Measurements from ENCODE around the gene GALE.
"Not testable (repeated sequence)": the region's sequence is repeated elsewhere in the genome, so short reads cannot be mapped to it uniquely, and the experiment has no call there.

The GALE gene

GRCh38 chr1:23807453-23807852 is 6.9 kb upstream of the GALE start:
- no peak for DNase-seq

GRCh38 chr1:23806280-23806679 is 5.7 kb upstream of the GALE start:
- no peak for DNase-seq

- no peak for DNase-seq
Measured at GRCh38 chr1:23805025-23805424, 4.5 kb upstream of the GALE start.

- DNase-seq: no peak
Measured at GRCh38 chr1:23804183-23804835, 3.8 kb upstream of the GALE start.

GRCh38 chr1:23803674-23804073 is 3.1 kb upstream of the GALE start:
- no peak for DNase-seq

- DNase-seq: not testable (repeated sequence)
Measured at GRCh38 chr1:23802809-23803342, 2.3 kb upstream of the GALE start.

- DNase-seq: no peak
Measured at GRCh38 chr1:23801876-23802275, 1.3 kb upstream of the GALE start.

- DNase-seq: no peak
Measured at GRCh38 chr1:23801338-23801748, 789 bp upstream of the GALE start.

- DNase-seq: no peak
Measured at GRCh38 chr1:23799570-23800399, 769 bp downstream of the GALE start.

- no peak for DNase-seq
Measured at GRCh38 chr1:23799255-23799569, 1.3 kb downstream of the GALE start.

- no peak for DNase-seq
Measured at GRCh38 chr1:23798662-23799142, 1.9 kb downstream of the GALE start.

- no peak for DNase-seq
Measured at GRCh38 chr1:23797478-23798448, 2.8 kb downstream of the GALE start.

- no peak for DNase-seq
Measured at GRCh38 chr1:23796466-23797271, 3.9 kb downstream of the GALE start.

- no peak for DNase-seq
Measured at GRCh38 chr1:23795676-23796465, 4.7 kb downstream of the GALE start.

- not testable (repeated sequence) for DNase-seq
Measured at GRCh38 chr1:23794732-23795182, 5.8 kb downstream of the GALE start.

- no peak for DNase-seq
Measured at GRCh38 chr1:23793861-23794731, 6.5 kb downstream of the GALE start.

- DNase-seq: no peak
Measured at GRCh38 chr1:23793018-23793781, 7.4 kb downstream of the GALE start.

- no peak for DNase-seq
Measured at GRCh38 chr1:23792151-23792945, 8.2 kb downstream of the GALE start.

Measured in NCI-H1930 (cell line).